ENCODE results near the gene SDHAF4. TPM values are rescaled to one million over a fixed set of nuclear protein-coding genes. Genes with fewer than 3 reads are reported as not detected.

The SDHAF4 gene
- total RNA-seq, 2 experiments from 2014 or later = 2.2 to 2.6 TPM

DNA sequence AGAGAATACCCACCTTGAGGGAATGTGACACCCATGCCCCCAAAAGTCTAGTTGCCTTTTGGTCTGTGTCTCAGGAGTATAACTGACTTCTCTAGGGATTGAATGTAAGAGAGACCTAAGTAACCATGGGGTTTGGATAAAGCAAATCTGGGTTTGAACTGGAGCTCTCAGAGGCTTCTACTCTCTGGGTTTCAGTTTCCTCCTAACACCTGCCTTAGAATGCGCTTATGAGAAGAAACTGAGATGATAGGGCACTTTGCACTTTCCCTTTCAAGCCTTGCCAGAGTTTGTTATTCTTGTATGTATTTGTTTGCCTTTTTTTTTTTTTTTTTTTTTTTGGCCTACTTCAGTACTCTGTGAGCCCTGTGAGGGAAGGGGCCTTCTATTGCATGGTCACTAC, 19.4 kb downstream of the SDHAF4 start:
- Mint-ChIP-seq H3K4me3 (no peak overlapping the region), H3K9me3 (no peaks in the 10 kb centered on the region), H3K36me3 (ENCODE audit: low read depth) (peaks cover 65% of the 10 kb centered on the region), H3K27ac (no peak overlapping the region), H3K27me3 (no peaks in the 10 kb centered on the region), H3K4me1 (ENCODE audit: low read depth) (no peaks in the 10 kb centered on the region)
- H3K4me3 ChIP-seq (ENCODE audit: low read length) = no peak overlapping the region
- no peak for DNase-seq
- H3K9me3 ChIP-seq (ENCODE audit: control insufficient read depth in 1 of 2, insufficient read depth in 1 of 2, low read length in 2 of 2) = no peaks in the 10 kb centered on the region
- TF ChIP-seq, protein P1, sequence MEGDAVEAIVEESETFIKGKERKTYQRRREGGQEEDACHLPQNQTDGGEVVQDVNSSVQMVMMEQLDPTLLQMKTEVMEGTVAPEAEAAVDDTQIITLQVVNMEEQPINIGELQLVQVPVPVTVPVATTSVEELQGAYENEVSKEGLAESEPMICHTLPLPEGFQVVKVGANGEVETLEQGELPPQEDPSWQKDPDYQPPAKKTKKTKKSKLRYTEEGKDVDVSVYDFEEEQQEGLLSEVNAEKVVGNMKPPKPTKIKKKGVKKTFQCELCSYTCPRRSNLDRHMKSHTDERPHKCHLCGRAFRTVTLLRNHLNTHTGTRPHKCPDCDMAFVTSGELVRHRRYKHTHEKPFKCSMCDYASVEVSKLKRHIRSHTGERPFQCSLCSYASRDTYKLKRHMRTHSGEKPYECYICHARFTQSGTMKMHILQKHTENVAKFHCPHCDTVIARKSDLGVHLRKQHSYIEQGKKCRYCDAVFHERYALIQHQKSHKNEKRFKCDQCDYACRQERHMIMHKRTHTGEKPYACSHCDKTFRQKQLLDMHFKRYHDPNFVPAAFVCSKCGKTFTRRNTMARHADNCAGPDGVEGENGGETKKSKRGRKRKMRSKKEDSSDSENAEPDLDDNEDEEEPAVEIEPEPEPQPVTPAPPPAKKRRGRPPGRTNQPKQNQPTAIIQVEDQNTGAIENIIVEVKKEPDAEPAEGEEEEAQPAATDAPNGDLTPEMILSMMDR (IDR thresholded peaks at IDR 0.05) = no peak
- intact Hi-C loops (cut with DNase I, micrococcal nuclease) = no loop called here
- no peaks in the 10 kb centered on the region for H3K27me3 ChIP-seq (ENCODE audit: control insufficient read depth in 1 of 2, insufficient read depth in 2 of 2, low read length in 2 of 2)
- H3K36me3 ChIP-seq (ENCODE audit: insufficient read depth, low read length) = peaks cover 23% of the 10 kb centered on the region
- POLR2A ChIA-PET = no interaction called here
- H3K4me1 ChIP-seq (ENCODE audit: insufficient read depth, low read length) = no peaks in the 10 kb centered on the region
- no peak for ATAC-seq (ENCODE audit: poor library complexity)
- CTCF ChIA-PET = no interaction called here
- H3K27ac ChIP-seq (ENCODE audit: low read depth in 1 of 2, low read length in 2 of 2) = no peak overlapping the region

DNA sequence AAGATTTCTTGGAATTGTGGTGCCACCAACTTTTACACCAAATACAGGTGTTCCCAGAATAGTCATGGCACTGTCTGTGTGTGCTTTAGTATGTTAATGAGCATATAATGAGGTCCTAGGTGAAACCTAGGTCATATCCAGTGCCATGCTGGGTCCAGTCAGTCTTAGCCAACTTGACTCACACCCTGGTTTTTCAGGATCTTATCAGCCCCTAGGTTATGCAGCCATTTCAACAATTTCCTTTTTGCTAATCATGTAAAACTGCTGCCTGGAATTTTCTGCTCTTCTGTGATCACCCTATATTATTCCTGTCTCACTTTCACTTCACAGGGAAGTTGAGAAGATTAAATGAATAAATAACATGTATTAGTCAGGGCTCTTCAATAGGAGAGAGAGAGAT, 23.7 kb downstream of the SDHAF4 start:
- H3K36me3 Mint-ChIP-seq (ENCODE audit: low read depth) = peaks cover 39% of the 10 kb centered on the region
- TF ChIP-seq, protein P1 (IDR thresholded peaks at IDR 0.05) = no peak
- POLR2A ChIA-PET = no interaction called here
- no peak overlapping the region for H3K4me3 Mint-ChIP-seq
- peaks cover 3% of the 10 kb centered on the region for H3K9me3 Mint-ChIP-seq
- no peaks in the 10 kb centered on the region for H3K27me3 Mint-ChIP-seq
- Histone ChIP-seq H3K27ac (ENCODE audit: low read depth in 1 of 2, low read length in 2 of 2) (no peak overlapping the region), H3K4me3 (ENCODE audit: low read length) (no peak overlapping the region), H3K27me3 (ENCODE audit: control insufficient read depth in 1 of 2, insufficient read depth in 2 of 2, low read length in 2 of 2) (no peaks in the 10 kb centered on the region), H3K36me3 (ENCODE audit: insufficient read depth, low read length) (peaks cover 8% of the 10 kb centered on the region), H3K4me1 (ENCODE audit: insufficient read depth, low read length) (no peaks in the 10 kb centered on the region), H3K9me3 (ENCODE audit: control insufficient read depth in 1 of 2, insufficient read depth in 1 of 2, low read length in 2 of 2) (no peaks in the 10 kb centered on the region)
- no peak overlapping the region for H3K27ac Mint-ChIP-seq
- intact Hi-C loops (cut with DNase I, micrococcal nuclease) = no loop called here
- DNase-seq = no peak
- no peak for ATAC-seq (ENCODE audit: poor library complexity)
- CTCF ChIA-PET = no interaction called here
- H3K4me1 Mint-ChIP-seq (ENCODE audit: low read depth) = no peaks in the 10 kb centered on the region

DNA sequence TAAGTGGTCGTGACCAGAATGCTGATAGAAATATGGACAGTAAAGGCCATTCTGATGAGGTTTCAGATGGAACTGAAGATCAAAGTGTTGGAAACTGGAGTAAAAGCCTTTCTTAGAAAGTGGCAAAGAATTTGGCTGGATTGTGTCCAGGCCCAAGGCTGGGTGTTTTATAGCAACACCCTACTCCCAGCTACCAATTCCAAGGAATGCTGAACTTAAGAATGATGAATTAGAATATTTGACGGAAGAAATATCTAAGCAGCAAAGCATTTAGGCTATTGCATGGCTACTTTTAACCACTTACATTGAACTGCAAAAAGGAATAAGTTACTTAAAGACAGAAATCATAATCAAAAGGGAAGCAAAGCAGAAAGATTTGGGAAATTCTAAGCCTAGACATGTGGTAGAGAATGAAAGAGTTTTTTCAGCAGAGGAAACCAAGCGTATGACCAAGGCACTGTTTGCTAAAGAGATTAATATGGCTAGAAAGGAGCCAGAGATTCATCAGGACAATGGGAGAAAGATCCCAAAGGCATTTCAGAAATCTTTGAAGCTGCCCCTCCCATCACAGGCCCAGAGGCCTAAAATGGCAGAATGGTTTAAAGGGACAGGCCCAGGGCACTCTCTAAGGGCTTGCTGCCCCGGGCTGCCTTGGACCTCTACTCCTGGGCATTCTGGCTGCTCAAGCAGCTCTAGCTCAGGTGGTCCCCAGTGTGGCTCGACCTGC, 25.8 kb downstream of the SDHAF4 start:
- TF ChIP-seq, protein P1 (IDR thresholded peaks at IDR 0.05) = no peak
- Histone ChIP-seq H3K27ac (ENCODE audit: low read depth in 1 of 2, low read length in 2 of 2) (no peak overlapping the region), H3K4me3 (ENCODE audit: low read length) (no peak overlapping the region), H3K4me1 (ENCODE audit: insufficient read depth, low read length) (no peaks in the 10 kb centered on the region), H3K27me3 (ENCODE audit: control insufficient read depth in 1 of 2, insufficient read depth in 2 of 2, low read length in 2 of 2) (no peaks in the 10 kb centered on the region), H3K9me3 (ENCODE audit: control insufficient read depth in 1 of 2, insufficient read depth in 1 of 2, low read length in 2 of 2) (no peaks in the 10 kb centered on the region), H3K36me3 (ENCODE audit: insufficient read depth, low read length) (peaks cover 2% of the 10 kb centered on the region)
- CTCF ChIA-PET = no interaction called here
- no peak for DNase-seq
- H3K27me3 Mint-ChIP-seq = no peaks in the 10 kb centered on the region
- no peak overlapping the region for H3K4me3 Mint-ChIP-seq
- H3K4me1 Mint-ChIP-seq (ENCODE audit: low read depth) = no peaks in the 10 kb centered on the region
- H3K27ac Mint-ChIP-seq = no peak overlapping the region
- POLR2A ChIA-PET = no interaction called here
- intact Hi-C loops (cut with DNase I, micrococcal nuclease) = no loop called here
- no peak for ATAC-seq (ENCODE audit: poor library complexity)
- peaks cover 22% of the 10 kb centered on the region for H3K36me3 Mint-ChIP-seq (ENCODE audit: low read depth)
- H3K9me3 Mint-ChIP-seq = peaks cover 3% of the 10 kb centered on the region
